Activated T-helper 1 cell treated with anti-CD3 and anti-CD28 coated beads, Interleukin-12 subunit alpha, Interleukin-12 subunit beta, Interleukin-2, Interleukin-4 antibody, amounts not matched to agents 30 ng/mL and 10 ng/mL and 1 ng/mL, durations not matched to agents 14 hours and 24 hours and 36 hours (primary cell): ENCODE measurements around the gene TNFRSF18. TPM values are rescaled to one million over a fixed set of nuclear protein-coding genes. Genes with fewer than 3 reads are reported as not detected.

ENCODE experiments used
- DNase-seq: peaks from one replicate; pipeline ENCODE4 v3.0.0; 2021; ENCODE audit warnings: low spot score
- H3K27ac Mint-ChIP-seq: one replicate; pipeline ENCODE4 v1.8.0; 2021; ENCODE audit warnings: mild to moderate bottlenecking, mixed read lengths
- H3K27me3 Mint-ChIP-seq: one replicate; pipeline ENCODE4 v1.8.0; 2022; ENCODE audit warnings: mild to moderate bottlenecking, moderate library complexity, mixed read lengths; ENCODE audit not compliant: insufficient read depth
- H3K36me3 Mint-ChIP-seq: one replicate; pipeline ENCODE4 v1.8.0; 2021; ENCODE audit warnings: low read depth, mixed read lengths
- H3K4me1 Mint-ChIP-seq: one replicate; pipeline ENCODE4 v1.8.0; 2021; ENCODE audit warnings: low read depth, mixed read lengths
- H3K4me3 Mint-ChIP-seq: one replicate; pipeline ENCODE4 v1.8.0; 2021; ENCODE audit warnings: mild to moderate bottlenecking, moderate library complexity, mixed read lengths
- H3K9me3 Mint-ChIP-seq: one replicate; pipeline ENCODE4 v1.8.0; 2021; ENCODE audit warnings: mixed read lengths
- intact Hi-C: fragments of 100-400 bp; cut with micrococcal nuclease; formaldehyde crosslinking; loops from one replicate; pipeline ENCODE4 v1.15.1; 2024
- total RNA-seq: library from RNA; stranded (reverse); gene quantifications from 2 replicates; pipeline ENCODE4 v1.2.3, GENCODE V29; 2022

The TNFRSF18 gene
- total RNA-seq, 1 donor from 2014 or later = 356 TPM

- intact Hi-C loops = no loop called here
- DNase-seq = no peak
- no peak overlapping the region for H3K4me3 Mint-ChIP-seq
Measured at GRCh38 chr1:1237874-1238701, 31.7 kb upstream of the TNFRSF18 start.

GRCh38 chr1:1236945-1237873, 30.8 kb upstream of the TNFRSF18 start:
- DNase-seq = no peak
- no peak overlapping the region for H3K4me3 Mint-ChIP-seq
- intact Hi-C loops = no loop called here

More at GRCh38 chr1:1237874-1238701, 31.7 kb upstream of the TNFRSF18 start:
- Mint-ChIP-seq H3K36me3 (peaks cover 11% of the 10 kb centered on the region), H3K4me1 (peaks cover 13% of the 10 kb centered on the region), H3K27me3 (no peaks in the 10 kb centered on the region), H3K27ac (no peak overlapping the region), H3K9me3 (no peaks in the 10 kb centered on the region)

GRCh38 chr1:1236176-1236763, 29.9 kb upstream of the TNFRSF18 start:
- H3K9me3 Mint-ChIP-seq = no peaks in the 10 kb centered on the region
- H3K27ac Mint-ChIP-seq = no peak overlapping the region
- no peak overlapping the region for H3K4me3 Mint-ChIP-seq
- no peaks in the 10 kb centered on the region for H3K27me3 Mint-ChIP-seq
- H3K36me3 Mint-ChIP-seq = peaks cover 11% of the 10 kb centered on the region
- DNase-seq = no peak
- peaks cover 13% of the 10 kb centered on the region for H3K4me1 Mint-ChIP-seq
- intact Hi-C loops = no loop called here

More at GRCh38 chr1:1236945-1237873, 30.8 kb upstream of the TNFRSF18 start:
- no peaks in the 10 kb centered on the region for H3K9me3 Mint-ChIP-seq
- H3K27ac Mint-ChIP-seq = no peak overlapping the region
- H3K4me1 Mint-ChIP-seq = peaks cover 13% of the 10 kb centered on the region
- H3K36me3 Mint-ChIP-seq = peaks cover 11% of the 10 kb centered on the region
- H3K27me3 Mint-ChIP-seq = no peaks in the 10 kb centered on the region

- no peaks in the 10 kb centered on the region for H3K9me3 Mint-ChIP-seq
- H3K27me3 Mint-ChIP-seq = no peaks in the 10 kb centered on the region
- H3K36me3 Mint-ChIP-seq = peaks cover 17% of the 10 kb centered on the region
- H3K4me1 Mint-ChIP-seq = peaks cover 19% of the 10 kb centered on the region
- no peak for DNase-seq
- H3K4me3 Mint-ChIP-seq = peak overlapping the region; percentile 11
- no peak overlapping the region for H3K27ac Mint-ChIP-seq
- intact Hi-C loops = no loop called here
Measured at GRCh38 chr1:1235016-1235744, 28.8 kb upstream of the TNFRSF18 start.

GRCh38 chr1:1234180-1234808, 27.9 kb upstream of the TNFRSF18 start:
- intact Hi-C loops = loop anchor here (5.0 kb wide), 3 partner anchors 38 to 202 kb away; partner anchors contain the start of gene UBE2J2
- H3K9me3 Mint-ChIP-seq = no peaks in the 10 kb centered on the region
- H3K4me1 Mint-ChIP-seq = peaks cover 26% of the 10 kb centered on the region
- peak overlapping the region; percentile 91 for H3K27ac Mint-ChIP-seq
- DNase-seq = no peak
- H3K36me3 Mint-ChIP-seq = peaks cover 23% of the 10 kb centered on the region
- H3K27me3 Mint-ChIP-seq = no peaks in the 10 kb centered on the region
- H3K4me3 Mint-ChIP-seq = peak overlapping the region; percentile 87

- no peaks in the 10 kb centered on the region for H3K27me3 Mint-ChIP-seq
- H3K36me3 Mint-ChIP-seq = peaks cover 23% of the 10 kb centered on the region
- peaks cover 27% of the 10 kb centered on the region for H3K4me1 Mint-ChIP-seq
- no peak for DNase-seq
- intact Hi-C loops = loop anchor here (5.0 kb wide), 3 partner anchors 39 to 201 kb away; partner anchors contain the start of gene UBE2J2
- H3K27ac Mint-ChIP-seq = peak overlapping the region; percentile 91
- no peaks in the 10 kb centered on the region for H3K9me3 Mint-ChIP-seq
- H3K4me3 Mint-ChIP-seq = peak overlapping the region; percentile 87
Measured at GRCh38 chr1:1233567-1233892, 27.1 kb upstream of the TNFRSF18 start.

GRCh38 chr1:1232796-1233566, 26.6 kb upstream of the TNFRSF18 start:
- Mint-ChIP-seq H3K9me3 (no peaks in the 10 kb centered on the region), H3K27ac (peak overlapping the region; percentile 91), H3K4me3 (peak overlapping the region; percentile 87), H3K36me3 (peaks cover 23% of the 10 kb centered on the region), H3K4me1 (peaks cover 27% of the 10 kb centered on the region), H3K27me3 (no peaks in the 10 kb centered on the region)
- DNase-seq = no peak
- intact Hi-C loops = loop anchor here (1.0 to 5.0 kb wide), 4 partner anchors 39 to 201 kb away; partner anchors contain the start of genes C1orf159 and UBE2J2

- H3K27me3 Mint-ChIP-seq = no peaks in the 10 kb centered on the region
Measured at GRCh38 chr1:1232208-1232795, 25.9 kb upstream of the TNFRSF18 start, which contains the start of gene B3GALT6. B3GALT6 (plus strand) TSS chr1:1232237; CDS start chr1:1232279, 42 bp downstream.

GRCh38 chr1:1231400-1232207, 25.2 kb upstream of the TNFRSF18 start, which contains the start of gene SDF4:
SDF4 (minus strand) TSS chr1:1232001; CDS start chr1:1228772, 3,229 bp downstream.
- no peaks in the 10 kb centered on the region for H3K9me3 Mint-ChIP-seq
- H3K4me3 Mint-ChIP-seq = peak within 1 kb of the TSS; percentile 94
- peaks cover 27% of the 10 kb centered on the region for H3K4me1 Mint-ChIP-seq
- H3K27me3 Mint-ChIP-seq = no peaks in the 10 kb centered on the region
- peak; percentile 98 for DNase-seq
- H3K36me3 Mint-ChIP-seq = peaks cover 23% of the 10 kb centered on the region
- peak within 1 kb of the TSS; percentile 90 for H3K27ac Mint-ChIP-seq
- intact Hi-C loops = loop anchor here (1.0 to 5.0 kb wide), 5 partner anchors 41 to 199 kb away; partner anchors contain the start of genes C1orf159 and UBE2J2

More at GRCh38 chr1:1232208-1232795, 25.9 kb upstream of the TNFRSF18 start, which contains the start of gene B3GALT6:
- Mint-ChIP-seq H3K9me3 (no peaks in the 10 kb centered on the region), H3K4me1 (peaks cover 27% of the 10 kb centered on the region), H3K4me3 (peak within 1 kb of the TSS; percentile 94), H3K36me3 (peaks cover 23% of the 10 kb centered on the region), H3K27ac (peak within 1 kb of the TSS; percentile 90)
- intact Hi-C loops = loop anchor here (1.0 to 5.0 kb wide), 4 partner anchors 40 to 200 kb away; partner anchors contain the start of genes C1orf159 and UBE2J2
- no peak for DNase-seq
